ENCODE data around the gene PRSS56. TPM values are rescaled to one million over a fixed set of nuclear protein-coding genes. Genes with fewer than 3 reads are reported as not detected.
"Not testable (repeated sequence)": the region's sequence is repeated elsewhere in the genome, so short reads cannot be mapped to it uniquely, and the experiment has no call there.

The PRSS56 gene
- total RNA-seq, 1 donor from 2014 or later, result not detected

DNA sequence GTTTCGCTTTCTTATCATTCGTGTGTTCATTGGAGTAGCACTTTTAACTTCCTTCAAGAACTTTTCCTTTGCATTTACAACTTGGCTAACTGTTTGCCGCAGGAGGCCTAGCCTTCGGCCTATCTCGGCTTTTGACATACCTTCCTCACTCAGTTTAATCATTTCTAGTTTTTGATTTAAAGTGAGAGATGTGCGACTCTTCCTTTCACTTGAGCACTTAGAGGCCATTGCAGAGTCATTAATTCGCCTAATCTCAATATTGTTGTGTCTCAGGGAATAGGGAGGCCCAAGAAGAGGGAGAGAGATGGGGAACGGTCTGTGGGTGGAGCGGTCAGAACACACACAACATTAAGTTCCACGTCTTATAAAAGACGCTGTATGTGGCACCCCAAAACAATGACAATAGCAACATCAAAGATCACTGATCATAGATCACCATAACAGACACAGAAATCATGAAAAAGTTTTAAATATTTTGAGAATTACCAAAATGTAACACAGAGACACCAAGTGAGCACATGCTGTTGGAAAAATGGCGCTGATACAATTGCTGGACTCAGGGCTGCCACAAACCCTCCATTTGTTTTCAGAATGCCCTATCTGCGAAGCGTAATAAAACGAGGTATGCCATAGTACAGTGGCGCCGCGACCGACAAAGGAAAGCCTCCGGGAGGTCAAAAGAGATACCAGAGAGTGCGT is 29.6 kb downstream of the PRSS56 start:
- no peak for DNase-seq (ENCODE audit: low spot score)
- Mint-ChIP-seq H3K27ac (peak overlapping the region; percentile 100), H3K9me3 (no peaks in the 10 kb centered on the region), H3K4me1 (ENCODE audit: low read depth) (peaks cover 68% of the 10 kb centered on the region), H3K4me3 (peak overlapping the region; percentile 100), H3K27me3 (ENCODE audit: insufficient read depth) (no peaks in the 10 kb centered on the region), H3K36me3 (ENCODE audit: low read depth) (peaks cover 48% of the 10 kb centered on the region)
- intact Hi-C loops (cut with micrococcal nuclease), result loop anchor here (1.0 to 10.0 kb wide), 7 partner anchors 57 to 1305 kb away; partner anchors contain the start of genes ATG16L1, COPS7B, GIGYF2 and HJURP

GRCh38 chr2:232550354-232551249 is 30.4 kb downstream of the PRSS56 start, which contains the start of the genes EIF4E2 and TIGD1:
Gene EIF4E2 (plus strand): TSS chr2:232550689. CDS start chr2:232550725, 36 bp downstream.
Gene TIGD1 (minus strand): TSS chr2:232550557. CDS start chr2:232549882, 675 bp downstream.
- no peaks in the 10 kb centered on the region for H3K27me3 Mint-ChIP-seq (ENCODE audit: insufficient read depth)
- peaks cover 52% of the 10 kb centered on the region for H3K36me3 Mint-ChIP-seq (ENCODE audit: low read depth)
- DNase-seq (ENCODE audit: low spot score), result peak; percentile 90
- intact Hi-C loops (cut with micrococcal nuclease), result loop anchor here (1.0 to 10.0 kb wide), 7 partner anchors 57 to 1304 kb away; partner anchors contain the start of genes ATG16L1, COPS7B, GIGYF2 and HJURP
- peak within 1 kb of the TSS; percentile 100 for H3K4me3 Mint-ChIP-seq
- peak within 1 kb of the TSS; percentile 100 for H3K27ac Mint-ChIP-seq
- no peaks in the 10 kb centered on the region for H3K9me3 Mint-ChIP-seq
- H3K4me1 Mint-ChIP-seq (ENCODE audit: low read depth), result peaks cover 76% of the 10 kb centered on the region

- no peaks in the 10 kb centered on the region for H3K27me3 Mint-ChIP-seq (ENCODE audit: insufficient read depth)
- H3K4me3 Mint-ChIP-seq, result peak overlapping the region; percentile 100
- no peaks in the 10 kb centered on the region for H3K9me3 Mint-ChIP-seq
- intact Hi-C loops (cut with micrococcal nuclease), result loop anchor here (2.0 to 10.0 kb wide), 6 partner anchors 56 to 1304 kb away; partner anchors contain the start of genes COPS7B, GIGYF2 and HJURP
- peak overlapping the region; percentile 98 for H3K27ac Mint-ChIP-seq
- no peak for DNase-seq (ENCODE audit: low spot score)
- H3K4me1 Mint-ChIP-seq (ENCODE audit: low read depth), result peaks cover 82% of the 10 kb centered on the region
- H3K36me3 Mint-ChIP-seq (ENCODE audit: low read depth), result peaks cover 55% of the 10 kb centered on the region
Measured at GRCh38 chr2:232551250-232551638, 31.1 kb downstream of the PRSS56 start.

- intact Hi-C loops (cut with micrococcal nuclease), result loop anchor here (2.0 to 10.0 kb wide), 6 partner anchors 56 to 1303 kb away; partner anchors contain the start of genes COPS7B, GIGYF2 and HJURP
- H3K9me3 Mint-ChIP-seq, result no peaks in the 10 kb centered on the region
- peak overlapping the region; percentile 98 for H3K27ac Mint-ChIP-seq
- peaks cover 83% of the 10 kb centered on the region for H3K4me1 Mint-ChIP-seq (ENCODE audit: low read depth)
- H3K4me3 Mint-ChIP-seq, result peak overlapping the region; percentile 100
- no peak for DNase-seq (ENCODE audit: low spot score)
- H3K36me3 Mint-ChIP-seq (ENCODE audit: low read depth), result peaks cover 57% of the 10 kb centered on the region
- no peaks in the 10 kb centered on the region for H3K27me3 Mint-ChIP-seq (ENCODE audit: insufficient read depth)
Measured at GRCh38 chr2:232551776-232552175, 31.6 kb downstream of the PRSS56 start.

- peaks cover 57% of the 10 kb centered on the region for H3K36me3 Mint-ChIP-seq (ENCODE audit: low read depth)
Measured at GRCh38 chr2:232556426-232556825, 36.2 kb downstream of the PRSS56 start.

GRCh38 chr2:232562515-232563151 is 42.4 kb downstream of the PRSS56 start:
- Mint-ChIP-seq H3K4me3 (no peak overlapping the region), H3K36me3 (ENCODE audit: low read depth) (peaks cover 60% of the 10 kb centered on the region), H3K4me1 (ENCODE audit: low read depth) (peaks cover 13% of the 10 kb centered on the region), H3K27ac (no peak overlapping the region), H3K27me3 (ENCODE audit: insufficient read depth) (no peaks in the 10 kb centered on the region), H3K9me3 (no peaks in the 10 kb centered on the region)
- intact Hi-C loops (cut with micrococcal nuclease), result no loop called here
- no peak for DNase-seq (ENCODE audit: low spot score)

More at GRCh38 chr2:232556426-232556825, 36.2 kb downstream of the PRSS56 start:
- Mint-ChIP-seq H3K27ac (peak overlapping the region; percentile 68), H3K27me3 (ENCODE audit: insufficient read depth) (no peaks in the 10 kb centered on the region), H3K4me1 (ENCODE audit: low read depth) (peaks cover 51% of the 10 kb centered on the region), H3K4me3 (no peak overlapping the region), H3K9me3 (no peaks in the 10 kb centered on the region)
- DNase-seq (ENCODE audit: low spot score), result no peak
- intact Hi-C loops (cut with micrococcal nuclease), result loop anchor here (10.0 kb wide), 1 partner anchor 1298 kb away; the partner anchor contains the start of gene HJURP

DNA sequence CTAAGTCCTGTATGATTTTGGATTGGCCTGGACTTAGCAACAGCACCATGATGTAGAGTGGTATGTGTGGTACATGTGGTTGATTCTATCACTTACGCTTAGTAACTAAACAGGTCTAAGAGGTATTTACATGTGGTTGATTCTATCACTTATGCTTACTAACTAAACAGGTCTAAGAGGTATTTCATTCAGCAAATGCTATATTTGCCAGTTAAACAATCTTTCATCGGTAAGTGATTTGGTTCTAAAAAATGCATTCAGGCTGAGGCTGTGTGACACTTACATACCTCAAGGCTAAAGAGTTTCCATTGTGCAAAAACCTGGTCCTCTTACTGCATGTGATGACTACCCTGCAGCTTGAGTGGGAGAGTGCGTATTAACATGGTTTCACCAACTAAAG is 43.4 kb downstream of the PRSS56 start:
- peak overlapping the region; percentile 38 for H3K27ac Mint-ChIP-seq
- H3K9me3 Mint-ChIP-seq, result no peaks in the 10 kb centered on the region
- H3K27me3 Mint-ChIP-seq (ENCODE audit: insufficient read depth), result no peaks in the 10 kb centered on the region
- intact Hi-C loops (cut with micrococcal nuclease), result no loop called here
- peaks cover 64% of the 10 kb centered on the region for H3K36me3 Mint-ChIP-seq (ENCODE audit: low read depth)
- DNase-seq (ENCODE audit: low spot score), result no peak
- H3K4me3 Mint-ChIP-seq, result no peak overlapping the region
- H3K4me1 Mint-ChIP-seq (ENCODE audit: low read depth), result peaks cover 13% of the 10 kb centered on the region

GRCh38 chr2:232567721-232568120 is 47.5 kb downstream of the PRSS56 start:
- intact Hi-C loops (cut with micrococcal nuclease), result no loop called here
- Mint-ChIP-seq H3K27me3 (ENCODE audit: insufficient read depth) (no peaks in the 10 kb centered on the region), H3K4me3 (no peak overlapping the region), H3K4me1 (ENCODE audit: low read depth) (peaks cover 11% of the 10 kb centered on the region), H3K36me3 (ENCODE audit: low read depth) (peaks cover 58% of the 10 kb centered on the region), H3K27ac (no peak overlapping the region), H3K9me3 (no peaks in the 10 kb centered on the region)
- no peak for DNase-seq (ENCODE audit: low spot score)

- DNase-seq (ENCODE audit: low spot score), result no peak
- Mint-ChIP-seq H3K4me1 (ENCODE audit: low read depth) (peaks cover 7% of the 10 kb centered on the region), H3K4me3 (no peak overlapping the region), H3K36me3 (ENCODE audit: low read depth) (peaks cover 55% of the 10 kb centered on the region), H3K27me3 (ENCODE audit: insufficient read depth) (no peaks in the 10 kb centered on the region), H3K27ac (no peak overlapping the region), H3K9me3 (no peaks in the 10 kb centered on the region)
- intact Hi-C loops (cut with micrococcal nuclease), result no loop called here
Measured at GRCh38 chr2:232568161-232568560, 48.0 kb downstream of the PRSS56 start.

DNA sequence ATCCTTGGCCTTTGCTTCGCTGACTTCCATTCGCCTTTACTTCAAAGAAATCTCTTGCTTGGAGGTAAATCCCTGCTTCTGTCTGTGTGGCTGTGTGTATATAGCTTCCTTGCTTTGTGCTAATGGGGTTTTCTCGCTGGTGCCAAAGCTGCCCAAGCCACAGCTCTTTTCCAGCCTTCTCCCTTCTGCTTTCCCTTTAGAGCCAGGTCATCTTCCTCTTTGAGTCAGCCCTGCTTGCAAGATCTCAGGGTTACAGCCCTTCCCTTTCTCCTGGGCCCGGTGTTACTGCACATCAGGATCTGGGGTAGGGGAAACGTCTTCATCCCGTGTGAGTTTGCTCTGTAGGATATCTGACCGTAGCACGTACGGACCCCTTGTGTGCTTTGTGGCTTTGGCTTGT is 49.4 kb downstream of the PRSS56 start:
- Mint-ChIP-seq H3K4me1 (ENCODE audit: low read depth) (no peaks in the 10 kb centered on the region), H3K4me3 (no peak overlapping the region), H3K27me3 (ENCODE audit: insufficient read depth) (no peaks in the 10 kb centered on the region), H3K36me3 (ENCODE audit: low read depth) (peaks cover 51% of the 10 kb centered on the region), H3K9me3 (no peaks in the 10 kb centered on the region), H3K27ac (no peak overlapping the region)
- DNase-seq (ENCODE audit: low spot score), result no peak
- intact Hi-C loops (cut with micrococcal nuclease), result no loop called here

GRCh38 chr2:232570481-232570880 is 50.3 kb downstream of the PRSS56 start:
- H3K4me3 Mint-ChIP-seq; H3K27ac Mint-ChIP-seq; H3K27me3 Mint-ChIP-seq (ENCODE audit: insufficient read depth); H3K4me1 Mint-ChIP-seq (ENCODE audit: low read depth); H3K9me3 Mint-ChIP-seq; intact Hi-C loops (cut with micrococcal nuclease); DNase-seq (ENCODE audit: low spot score): not testable (repeated sequence)
- peaks cover 57% of the 10 kb centered on the region for H3K36me3 Mint-ChIP-seq (ENCODE audit: low read depth)

- Mint-ChIP-seq H3K4me3 (no peak overlapping the region), H3K27ac (no peak overlapping the region), H3K4me1 (ENCODE audit: low read depth) (no peaks in the 10 kb centered on the region), H3K27me3 (ENCODE audit: insufficient read depth) (no peaks in the 10 kb centered on the region), H3K36me3 (ENCODE audit: low read depth) (peaks cover 52% of the 10 kb centered on the region), H3K9me3 (no peaks in the 10 kb centered on the region)
- DNase-seq (ENCODE audit: low spot score), result no peak
- intact Hi-C loops (cut with micrococcal nuclease), result no loop called here
Measured at GRCh38 chr2:232571026-232571474, 50.9 kb downstream of the PRSS56 start.
